ENCODE results near the gene CCDC187.

Gene CCDC187

DNA sequence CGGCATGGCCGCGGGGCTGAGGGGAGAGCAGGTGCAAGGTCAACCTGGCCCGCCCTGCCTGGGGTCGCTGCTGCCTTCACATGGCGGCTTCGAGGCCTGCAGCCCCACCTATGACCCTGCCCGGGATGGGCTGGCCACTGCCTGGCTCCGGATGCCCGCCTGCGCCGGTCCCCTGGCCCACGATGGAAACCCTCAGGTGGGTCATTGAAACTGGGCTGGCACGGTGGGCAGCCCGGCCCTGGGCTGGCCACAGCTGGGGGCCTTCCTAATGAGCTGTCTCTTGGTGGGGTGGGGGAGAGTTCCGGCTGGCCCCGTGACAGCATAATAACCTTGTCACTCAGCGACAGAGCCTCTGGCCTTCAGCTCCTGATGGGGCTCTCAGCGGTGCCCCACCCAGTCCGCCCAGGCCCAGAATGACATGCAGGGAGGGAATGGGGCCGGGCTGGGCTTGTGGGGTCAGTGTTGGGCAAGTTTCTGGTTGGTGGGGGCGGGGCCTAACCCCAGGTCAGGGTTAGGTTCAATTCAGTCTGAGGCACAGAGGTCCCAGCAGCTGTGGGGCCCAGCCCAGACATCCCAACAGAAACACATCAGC lies at the start of gene CCDC187:
Gene CCDC187, minus strand, starts transcription at position 270 of the 592 bp plus-strand sequence. Its CDS starts 264 bp downstream, at position 6.
- no peak for DNase-seq

DNA sequence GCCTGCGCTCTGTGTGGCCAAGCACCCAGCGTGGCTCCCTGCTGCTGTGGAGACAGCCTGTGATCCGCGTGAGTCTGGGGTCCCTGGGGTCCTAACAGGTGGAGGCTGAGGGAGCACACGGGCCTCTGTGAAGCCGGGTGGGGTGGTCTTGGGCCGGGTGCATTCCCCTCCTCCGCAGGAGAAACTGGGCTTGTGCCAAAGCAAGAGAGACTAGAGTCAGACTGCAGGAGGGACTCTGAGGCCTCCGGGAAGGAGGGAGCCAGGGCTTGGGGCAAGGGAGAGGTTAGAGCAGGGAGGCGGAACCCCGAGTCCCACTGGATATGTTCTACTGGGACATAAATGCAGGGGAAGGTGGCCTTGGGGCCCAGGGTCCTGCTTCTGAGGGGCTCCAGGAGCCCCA lies 49.2 kb upstream of the CCDC187 start:
- no peak for DNase-seq

DNA sequence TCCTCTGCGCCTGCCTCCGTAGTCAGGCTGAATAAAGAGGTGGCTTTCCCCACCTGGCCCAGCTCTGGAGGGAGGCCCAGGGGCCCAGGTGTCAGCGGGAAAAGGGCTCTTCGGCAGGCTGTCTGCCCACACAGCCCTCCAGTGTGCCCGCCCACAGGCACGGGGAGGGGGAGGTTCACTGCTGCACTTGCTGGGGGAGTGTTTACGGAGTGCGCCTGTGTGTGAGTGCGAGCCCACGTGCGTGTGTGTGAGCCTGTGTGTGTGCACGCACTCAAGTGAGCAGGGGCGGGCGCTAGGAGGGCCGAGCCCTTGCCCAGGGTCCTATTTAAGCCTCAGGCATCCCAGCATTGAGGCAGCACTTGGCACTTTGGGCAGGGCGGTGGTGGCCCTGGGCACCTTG lies 48.8 kb upstream of the CCDC187 start:
- DNase-seq, result no peak

DNA sequence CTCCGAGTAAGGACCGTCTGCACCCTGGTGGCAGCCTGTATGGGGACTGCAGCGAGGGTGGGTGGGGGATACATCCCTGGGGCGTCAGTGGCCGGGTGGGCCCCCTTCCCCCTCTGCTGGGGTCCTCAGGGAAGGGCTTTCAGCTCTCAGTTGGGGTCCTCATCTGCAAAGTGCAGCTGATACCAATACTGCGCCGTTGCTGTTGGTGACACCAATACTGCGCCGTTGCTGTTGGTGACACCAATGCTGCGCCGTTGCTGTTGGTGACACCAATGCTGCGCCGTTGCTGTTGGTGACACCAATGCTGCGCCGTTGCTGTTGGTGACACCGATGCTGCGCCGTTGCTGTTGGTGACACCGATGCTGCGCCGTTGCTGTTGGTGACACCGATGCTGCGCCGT lies 48.0 kb upstream of the CCDC187 start:
- DNase-seq, result peak; percentile 76

DNA sequence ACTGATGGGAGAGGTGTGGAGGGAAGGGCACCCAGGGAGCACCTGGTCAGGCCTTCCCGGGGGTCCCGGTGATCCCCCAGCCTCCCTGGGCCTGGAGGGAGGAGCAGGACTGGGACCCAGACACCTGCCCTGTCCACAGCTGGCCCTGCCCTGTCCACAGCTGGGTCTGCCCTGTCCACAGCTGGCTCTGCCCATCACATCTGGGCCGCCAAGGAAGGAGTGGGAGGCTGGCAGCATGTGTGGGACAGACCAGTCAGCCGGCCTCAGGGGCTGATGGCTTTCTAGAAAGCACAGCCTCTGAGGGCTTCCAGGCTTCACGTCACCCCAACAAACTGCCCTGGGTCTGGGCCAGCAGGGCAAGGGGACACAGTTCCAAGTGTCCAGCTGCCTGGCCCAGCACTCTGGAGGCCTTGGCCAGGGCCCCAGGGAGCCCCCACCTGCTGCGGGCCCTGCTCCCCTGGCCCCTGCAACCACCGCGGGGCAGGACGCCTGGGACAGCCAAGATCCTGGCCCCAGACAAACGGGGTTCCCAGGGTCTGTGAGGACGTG lies 47.4 kb upstream of the CCDC187 start:
- DNase-seq, result no peak

DNA sequence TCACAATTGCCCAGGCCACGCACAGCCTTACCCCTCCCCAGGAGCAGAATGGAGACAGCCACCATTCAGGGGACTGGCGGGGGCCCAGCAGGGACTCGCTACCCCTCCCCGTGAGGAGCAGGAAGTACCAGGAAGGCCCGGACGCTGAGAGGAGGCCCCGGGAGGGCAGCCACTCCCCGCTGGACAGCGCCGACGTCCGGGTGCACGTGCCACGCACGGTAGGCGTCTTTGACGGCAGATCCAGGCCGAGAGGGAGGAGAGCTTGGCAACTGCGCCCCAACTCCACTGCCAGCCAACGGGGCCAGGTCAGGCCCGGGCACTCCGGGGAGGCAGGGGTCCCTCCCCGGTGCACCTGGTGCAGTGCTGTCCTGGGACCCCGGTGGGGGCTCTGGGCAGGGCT lies 45.7 kb upstream of the CCDC187 start:
- no peak for DNase-seq

DNA sequence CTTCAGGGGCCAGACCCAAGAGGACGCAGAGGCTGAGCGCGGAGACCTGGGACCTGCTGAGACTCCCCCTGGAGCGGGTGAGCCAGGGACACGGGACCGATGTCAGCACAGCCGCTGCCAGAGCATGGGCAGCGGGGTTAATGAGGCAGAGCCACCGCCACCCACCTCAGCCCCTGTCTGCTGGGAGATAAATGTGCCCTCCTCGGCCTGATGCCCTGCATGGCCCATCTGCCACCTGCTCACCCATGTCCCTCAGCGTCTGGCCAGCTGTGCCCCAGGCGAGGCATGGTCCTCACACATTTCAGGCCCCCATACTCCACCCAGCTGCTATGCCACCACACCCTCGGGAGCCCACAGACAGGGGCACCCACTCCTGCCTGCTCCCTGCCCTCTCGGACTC lies 44.8 kb upstream of the CCDC187 start:
- no peak for DNase-seq

DNA sequence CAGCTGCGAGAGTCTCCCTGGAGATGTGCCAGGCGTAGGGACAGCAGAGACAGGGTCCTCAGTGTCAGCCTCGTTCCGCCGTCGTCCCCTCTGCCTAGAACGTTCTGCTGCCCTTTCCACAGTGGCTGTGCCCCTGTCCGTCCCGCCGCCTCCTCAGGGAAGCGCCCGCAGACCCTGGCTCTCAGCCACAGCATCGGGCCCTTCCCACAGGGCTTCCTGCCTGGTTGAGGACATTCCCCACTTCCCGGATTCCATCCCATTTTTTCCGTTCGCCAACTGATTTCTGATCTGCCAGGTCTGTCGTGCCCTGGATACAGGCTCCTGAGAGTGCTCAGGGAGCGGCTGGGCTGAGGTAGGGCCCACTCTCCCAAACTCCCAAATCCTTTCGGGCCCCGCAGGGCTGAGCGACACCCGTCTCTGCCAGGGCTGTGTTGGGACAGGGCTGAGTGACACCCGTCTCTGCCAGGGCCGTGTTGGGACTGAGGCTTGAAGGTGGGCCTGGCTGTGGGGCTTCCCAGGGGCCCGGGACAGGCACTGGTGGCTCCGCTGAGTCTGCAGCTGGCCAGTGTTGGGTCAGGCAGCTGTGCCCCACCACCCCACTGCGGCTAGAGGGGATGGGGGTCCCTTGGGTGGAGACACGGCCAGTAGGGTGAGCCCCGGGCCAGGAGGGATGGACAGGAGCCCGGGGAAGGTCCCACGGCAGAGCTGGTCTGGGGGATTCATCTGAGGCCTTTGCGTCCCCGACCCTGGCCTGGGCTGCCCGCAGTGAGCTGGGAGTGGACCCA lies 43.8 kb upstream of the CCDC187 start:
- DNase-seq, result no peak

DNA sequence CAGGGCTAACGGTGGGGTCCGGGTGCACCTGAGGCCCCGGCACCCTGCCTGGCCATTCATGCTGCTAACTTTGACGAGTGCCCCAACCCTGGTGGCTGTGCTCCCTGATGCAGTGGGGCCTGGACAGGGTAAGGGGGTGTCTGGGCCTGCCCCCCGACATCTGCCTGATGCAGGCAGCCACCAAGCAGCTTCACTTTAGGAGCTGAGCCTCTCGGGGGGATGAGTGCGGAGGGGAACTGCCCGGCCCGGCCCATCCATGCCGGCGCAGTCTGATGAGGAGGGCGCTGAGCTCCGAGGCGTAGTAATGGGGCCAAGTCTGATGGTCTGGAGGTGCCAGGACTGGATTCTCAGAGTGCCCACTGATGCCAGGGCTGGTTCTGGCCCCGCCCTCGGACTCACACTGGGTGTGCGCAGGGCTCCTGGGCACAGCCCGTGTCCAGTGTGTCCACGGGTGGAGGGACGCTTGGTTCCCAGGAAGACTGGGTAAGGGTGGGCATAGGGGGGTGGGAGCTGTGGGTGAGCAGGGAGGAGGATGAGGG lies 43.1 kb upstream of the CCDC187 start:
- DNase-seq, result no peak

DNA sequence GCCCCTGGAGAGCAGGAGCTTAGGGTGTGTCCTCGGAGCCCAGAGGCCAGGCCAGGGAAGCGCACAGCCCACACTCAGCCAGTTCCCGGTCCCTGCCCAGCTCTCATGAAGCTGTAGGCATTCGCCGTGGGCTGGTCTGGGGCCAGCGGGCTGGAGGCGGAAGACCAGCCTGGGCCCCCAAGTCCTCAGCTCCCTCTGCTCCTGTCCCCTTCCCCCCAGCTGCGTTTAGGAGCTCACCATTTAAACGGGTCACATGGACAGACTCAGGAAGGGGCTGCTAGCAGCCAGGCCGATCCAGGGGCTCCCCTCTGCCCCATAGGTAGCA lies 42.2 kb upstream of the CCDC187 start:
- DNase-seq, result no peak

DNA sequence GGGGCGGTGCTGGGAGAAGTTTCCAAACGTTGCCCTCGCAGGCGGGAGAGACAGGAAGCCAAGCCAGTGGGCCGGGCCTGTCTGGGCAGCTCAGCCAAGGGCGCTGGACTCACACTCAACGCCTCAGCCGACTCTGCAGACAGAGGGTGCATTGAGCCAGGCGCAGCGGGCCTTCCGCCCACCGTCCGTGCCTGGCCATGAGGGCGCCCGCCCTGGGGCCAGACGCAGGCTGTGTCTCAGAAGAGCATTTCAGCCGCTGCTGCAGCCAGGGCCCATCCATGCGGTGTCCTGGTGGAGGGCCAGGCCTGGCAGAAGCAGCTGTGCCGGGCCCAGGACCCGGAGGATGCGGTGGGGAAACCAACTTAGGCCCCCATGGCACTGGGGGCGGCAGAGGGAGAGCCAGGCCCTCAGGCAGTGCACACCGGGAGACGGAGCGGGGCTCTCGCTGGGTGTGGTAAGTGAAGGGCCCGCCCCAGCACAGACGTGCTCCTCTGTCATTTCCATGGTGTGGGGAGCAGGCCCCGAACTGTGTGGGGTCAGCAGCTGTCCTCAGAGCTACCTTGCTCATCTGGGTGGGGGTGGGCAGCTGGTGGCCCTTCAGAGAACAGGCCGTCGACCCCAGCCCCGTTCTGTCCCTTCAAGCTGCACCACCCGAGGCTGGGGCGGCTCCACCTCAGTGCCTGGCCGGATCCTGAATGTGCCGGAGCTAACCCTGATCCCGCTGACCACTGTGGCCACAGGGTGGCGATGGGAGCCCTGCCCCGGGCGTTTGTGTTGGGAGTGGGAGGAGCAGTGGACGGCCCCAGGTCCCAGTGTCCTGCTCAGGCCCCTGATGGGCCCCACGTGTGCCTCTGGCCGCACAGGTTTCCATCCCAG lies 41.6 kb upstream of the CCDC187 start:
- no peak for DNase-seq

DNA sequence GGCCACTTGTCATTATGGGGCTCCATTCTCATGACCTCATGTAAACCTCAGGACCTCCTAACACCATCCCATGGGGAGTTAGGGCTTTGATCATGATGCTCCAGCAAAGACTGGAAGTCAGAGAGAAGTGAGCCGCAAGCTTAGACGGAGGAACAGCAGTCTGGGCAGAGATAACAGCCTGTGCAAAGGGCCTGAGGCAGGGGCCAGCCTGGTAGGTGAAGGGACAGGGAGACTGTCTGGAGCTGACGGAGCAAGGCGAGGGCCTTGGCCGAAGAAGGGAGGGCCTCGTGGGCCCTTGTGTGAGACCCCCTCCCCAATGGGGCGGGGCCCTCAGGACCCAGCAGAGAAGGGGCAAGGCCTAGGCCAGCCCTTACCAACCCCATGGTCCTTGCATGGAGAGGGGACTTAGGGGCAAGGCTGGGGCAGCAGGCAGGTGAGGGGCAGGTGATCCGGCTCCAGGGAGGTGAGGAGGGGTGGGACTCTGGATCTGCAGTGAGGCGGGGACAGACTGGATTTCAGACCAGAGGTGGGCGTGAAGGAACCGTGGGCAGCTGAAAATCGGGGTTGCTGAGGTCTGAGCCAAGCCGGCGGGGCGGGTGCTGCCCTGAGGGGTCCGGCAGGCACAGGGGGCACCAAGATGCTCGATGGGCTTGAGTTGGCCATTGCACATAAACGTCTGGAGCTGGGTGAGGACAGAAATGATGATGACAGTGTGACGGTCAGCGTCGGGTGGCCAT lies 40.8 kb upstream of the CCDC187 start:
- no peak for DNase-seq

DNA sequence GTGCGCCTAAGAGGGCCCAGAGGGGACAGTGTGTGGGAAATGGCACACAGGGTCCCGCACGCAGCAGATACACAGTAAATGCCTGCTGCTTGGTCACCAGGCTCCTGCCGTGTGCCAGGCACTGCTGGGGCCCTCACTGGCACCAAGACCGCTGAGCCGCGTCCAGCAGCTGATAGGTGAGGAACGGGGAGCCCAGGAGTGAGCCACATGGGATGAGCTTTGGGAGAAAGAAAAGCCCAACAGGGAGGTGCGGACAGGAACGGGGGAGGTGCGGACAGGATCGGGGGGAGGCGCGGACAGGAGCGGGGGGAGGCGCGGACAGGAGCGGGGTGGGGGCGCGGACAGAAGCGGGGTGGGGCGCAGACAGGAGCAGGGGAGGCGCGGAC lies 40.0 kb upstream of the CCDC187 start:
- no peak for DNase-seq

DNA sequence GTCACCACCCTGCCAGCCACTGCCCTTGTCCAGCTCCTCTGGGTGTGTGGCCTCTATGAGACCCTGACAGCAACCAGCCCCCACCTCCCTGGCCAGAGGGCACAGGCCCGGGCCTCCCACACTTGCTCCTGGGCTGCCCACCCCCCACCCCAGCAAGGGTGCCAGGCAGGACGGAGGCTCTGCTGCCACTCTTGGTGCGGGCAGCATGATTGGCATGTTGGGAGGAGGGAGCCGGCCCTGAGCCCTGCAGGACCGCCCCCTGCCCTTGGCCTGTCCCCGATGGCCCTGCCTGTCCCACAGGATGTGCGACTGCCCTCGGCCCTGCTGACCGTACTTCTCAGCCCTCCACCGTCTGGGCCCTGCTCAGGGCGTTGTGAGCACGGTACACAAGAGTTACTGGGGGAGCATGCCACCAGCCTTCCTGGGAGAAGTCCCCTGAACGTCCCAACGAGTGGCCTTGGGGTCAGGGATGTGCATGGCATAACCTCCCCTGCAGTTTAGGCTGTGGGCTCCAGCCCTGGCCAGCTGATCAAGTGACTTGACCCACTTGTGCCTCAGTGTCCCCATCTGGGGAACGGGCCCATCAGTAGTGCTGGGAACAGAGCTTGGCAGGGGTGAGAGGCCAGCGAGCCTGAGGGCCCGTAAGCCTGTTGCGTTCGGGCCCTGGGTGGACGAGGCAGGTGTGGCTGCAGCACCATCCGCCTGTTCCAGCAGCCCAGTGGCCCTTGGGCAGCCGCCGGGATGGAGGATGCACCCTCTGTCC lies 39.4 kb upstream of the CCDC187 start:
- no peak for DNase-seq

DNA sequence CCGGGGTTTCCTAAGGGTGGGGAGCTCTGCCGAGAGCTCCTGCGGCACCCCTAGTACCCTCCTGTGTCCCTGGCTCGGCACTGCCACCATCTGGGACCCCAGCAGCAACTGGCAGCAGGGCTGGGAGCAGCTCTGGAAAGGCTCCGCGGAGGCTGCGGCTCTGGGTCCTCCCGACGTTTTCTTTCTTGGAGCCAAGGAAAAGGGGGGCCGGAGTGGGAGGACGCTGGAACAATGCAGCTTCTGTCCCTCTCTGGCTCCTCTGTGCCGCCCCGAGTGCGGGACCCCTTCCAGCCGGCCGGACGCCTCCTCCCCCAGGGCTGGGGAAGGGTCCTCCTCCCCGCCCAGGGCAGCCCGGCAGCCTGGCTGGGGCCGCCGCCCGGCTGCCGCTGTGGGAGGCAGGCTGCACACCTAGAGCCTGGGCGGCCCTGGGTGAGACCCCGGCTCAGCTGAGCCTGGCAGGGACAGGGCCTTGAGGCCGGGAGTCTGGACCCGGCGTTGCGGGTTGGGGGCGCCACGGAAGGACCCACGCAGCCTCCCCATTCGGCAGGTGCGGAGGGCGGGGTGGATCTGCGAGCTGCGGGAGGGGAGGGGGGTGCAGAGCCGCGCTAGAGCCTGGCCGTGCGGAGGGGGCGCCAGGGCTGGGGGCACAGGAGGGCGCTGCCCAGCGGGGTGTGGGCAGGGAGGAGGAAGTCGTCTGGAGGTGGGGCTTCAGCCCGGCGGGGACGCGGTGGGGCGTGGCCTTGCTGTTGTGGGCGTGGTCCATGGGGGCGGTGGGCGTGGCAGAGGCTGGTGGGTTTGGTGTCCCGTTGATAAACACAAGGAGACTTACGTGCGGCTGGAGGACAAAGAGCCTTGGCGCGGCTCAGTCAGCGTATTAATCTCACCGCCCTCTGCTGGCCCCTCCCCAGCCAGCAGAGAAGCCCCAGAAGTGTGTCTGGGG lies 38.6 kb upstream of the CCDC187 start:
- DNase-seq, result no peak

DNA sequence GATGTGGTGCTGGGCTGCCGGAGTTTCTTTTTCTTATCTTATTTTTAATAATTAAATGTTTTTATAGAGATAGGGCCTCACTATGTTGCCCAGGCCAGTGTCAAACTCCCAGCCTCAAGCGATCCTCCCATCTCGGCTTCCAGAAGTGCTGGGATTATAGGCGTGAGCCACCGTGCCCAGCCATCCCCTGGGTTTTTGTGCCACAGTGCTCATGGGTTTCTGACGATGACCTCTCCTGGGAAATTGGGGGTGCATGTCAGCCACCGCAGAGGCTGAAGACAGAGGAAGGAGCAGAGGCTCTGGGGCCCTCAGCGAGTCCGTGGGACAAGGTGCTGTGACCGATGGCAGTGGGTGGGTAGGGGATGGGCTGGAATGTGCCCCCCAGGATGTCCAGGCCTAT lies 37.9 kb upstream of the CCDC187 start:
- no peak for DNase-seq

DNA sequence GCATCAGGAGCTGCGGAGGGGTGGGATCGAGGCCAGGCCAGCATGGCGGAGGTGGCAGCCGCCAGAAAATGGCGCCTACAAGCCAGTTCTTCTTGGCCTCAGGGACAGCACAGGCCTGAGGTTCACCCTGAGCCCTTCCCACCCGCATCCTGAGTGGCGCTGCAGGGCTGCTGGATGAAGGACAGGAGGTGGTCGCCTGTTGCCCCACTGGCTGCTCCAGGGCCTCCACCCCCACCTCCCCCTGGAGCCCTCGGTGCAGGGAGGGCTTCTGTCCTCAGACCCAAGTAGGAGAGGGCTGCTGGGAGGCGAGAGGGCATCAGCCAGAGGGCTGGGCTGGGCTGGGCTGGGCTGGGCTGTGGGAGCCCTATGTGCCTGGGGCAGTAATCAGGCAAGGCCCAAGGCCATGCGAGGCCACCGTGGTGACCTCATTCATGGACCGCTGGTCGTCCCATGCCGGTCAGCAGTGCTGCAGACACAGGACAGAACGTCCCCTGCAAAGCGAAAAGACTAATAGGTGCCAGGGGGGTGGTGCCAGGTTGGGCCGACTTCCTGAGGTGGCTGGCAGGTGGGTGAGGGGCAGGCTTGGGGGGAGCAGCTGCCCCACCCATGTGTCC lies 37.3 kb upstream of the CCDC187 start:
- DNase-seq, result no peak

DNA sequence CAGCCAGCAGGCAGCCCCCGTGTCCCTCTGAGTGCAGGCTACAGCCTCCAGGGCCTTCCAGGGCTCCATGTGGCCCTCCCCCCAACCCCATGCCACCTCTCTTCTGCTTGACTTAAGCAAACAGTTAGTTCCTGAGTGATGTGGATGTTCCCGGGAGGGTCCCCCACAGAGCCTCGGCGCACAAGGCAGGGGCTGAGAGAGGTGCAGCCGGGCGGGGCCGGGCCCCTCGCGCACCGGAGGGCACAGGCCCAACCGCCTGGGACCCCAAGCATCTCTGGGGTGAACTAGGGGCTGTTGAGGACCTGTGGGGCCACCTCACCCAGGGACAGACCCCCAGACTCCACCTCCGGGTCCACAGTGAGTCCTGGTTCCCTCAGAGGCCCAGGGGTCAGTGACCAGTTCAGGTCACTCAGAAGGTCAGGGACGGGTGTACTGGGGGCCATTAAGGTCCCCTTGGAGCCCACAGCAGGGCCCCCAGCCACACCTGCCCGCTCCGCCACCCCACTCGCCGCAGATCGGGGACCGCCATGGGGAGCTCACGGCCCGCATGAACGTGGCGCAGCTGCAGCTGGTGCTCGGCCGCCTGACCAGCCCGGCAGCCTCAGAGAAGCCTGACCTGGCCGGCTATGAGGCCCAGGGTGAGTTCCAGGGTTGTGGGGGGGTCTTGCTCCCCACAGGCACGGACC lies 36.6 kb upstream of the CCDC187 start:
- DNase-seq, result no peak

DNA sequence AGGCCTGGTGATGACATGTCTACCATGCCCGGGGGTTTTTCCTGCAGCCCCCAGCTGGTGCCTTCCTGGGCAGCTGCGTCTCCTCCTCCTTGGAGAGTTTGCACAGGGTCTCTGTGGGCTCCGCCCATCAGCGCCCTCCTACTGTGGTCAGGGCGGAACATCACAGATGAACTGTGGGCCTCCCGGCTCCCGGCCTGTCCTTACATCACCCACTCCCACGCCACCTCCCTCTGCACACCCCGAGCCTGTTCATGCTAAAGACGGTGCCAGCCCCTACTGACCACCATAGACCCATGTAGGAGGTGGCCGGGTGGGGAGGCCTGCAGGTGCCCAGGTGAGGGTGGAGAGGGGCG lies 36.0 kb upstream of the CCDC187 start:
- DNase-seq, result no peak
